ENCODE measurements around the gene PSTPIP2. TPM values are rescaled to one million over a fixed set of nuclear protein-coding genes. Genes with fewer than 3 reads are reported as not detected.

Gene PSTPIP2
- total RNA-seq, 1 donor from 2014 or later: 9.8 TPM

GRCh38 chr18:45958730-45959129 lies 113.3 kb downstream of the PSTPIP2 start:
- no peak overlapping the region for H3K4me3 ChIP-seq
- no peak for ATAC-seq
- intact Hi-C loops (cut with DNase I): no loop called here
- H3K4me1 ChIP-seq: peaks cover 36% of the 10 kb centered on the region
- peaks cover 16% of the 10 kb centered on the region for H3K36me3 ChIP-seq
- H3K9me3 ChIP-seq: no peaks in the 10 kb centered on the region
- DNase-seq: no peak
- H3K27me3 ChIP-seq: no peaks in the 10 kb centered on the region
- H3K27ac ChIP-seq: no peak overlapping the region
- TF ChIP-seq, protein P1, sequence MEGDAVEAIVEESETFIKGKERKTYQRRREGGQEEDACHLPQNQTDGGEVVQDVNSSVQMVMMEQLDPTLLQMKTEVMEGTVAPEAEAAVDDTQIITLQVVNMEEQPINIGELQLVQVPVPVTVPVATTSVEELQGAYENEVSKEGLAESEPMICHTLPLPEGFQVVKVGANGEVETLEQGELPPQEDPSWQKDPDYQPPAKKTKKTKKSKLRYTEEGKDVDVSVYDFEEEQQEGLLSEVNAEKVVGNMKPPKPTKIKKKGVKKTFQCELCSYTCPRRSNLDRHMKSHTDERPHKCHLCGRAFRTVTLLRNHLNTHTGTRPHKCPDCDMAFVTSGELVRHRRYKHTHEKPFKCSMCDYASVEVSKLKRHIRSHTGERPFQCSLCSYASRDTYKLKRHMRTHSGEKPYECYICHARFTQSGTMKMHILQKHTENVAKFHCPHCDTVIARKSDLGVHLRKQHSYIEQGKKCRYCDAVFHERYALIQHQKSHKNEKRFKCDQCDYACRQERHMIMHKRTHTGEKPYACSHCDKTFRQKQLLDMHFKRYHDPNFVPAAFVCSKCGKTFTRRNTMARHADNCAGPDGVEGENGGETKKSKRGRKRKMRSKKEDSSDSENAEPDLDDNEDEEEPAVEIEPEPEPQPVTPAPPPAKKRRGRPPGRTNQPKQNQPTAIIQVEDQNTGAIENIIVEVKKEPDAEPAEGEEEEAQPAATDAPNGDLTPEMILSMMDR (IDR thresholded peaks at IDR 0.05): no peak

GRCh38 chr18:45958027-45958426 lies 114.0 kb downstream of the PSTPIP2 start:
- Histone ChIP-seq H3K4me1 (peaks cover 29% of the 10 kb centered on the region), H3K27ac (no peak overlapping the region), H3K4me3 (no peak overlapping the region), H3K27me3 (no peaks in the 10 kb centered on the region), H3K9me3 (no peaks in the 10 kb centered on the region), H3K36me3 (peaks cover 23% of the 10 kb centered on the region)
- ATAC-seq: no peak
- no peak for DNase-seq
- TF ChIP-seq, protein P1 (IDR thresholded peaks at IDR 0.05): no peak
- intact Hi-C loops (cut with DNase I): no loop called here

- Histone ChIP-seq H3K36me3 (peaks cover 33% of the 10 kb centered on the region), H3K9me3 (no peaks in the 10 kb centered on the region), H3K27me3 (no peaks in the 10 kb centered on the region), H3K27ac (no peak overlapping the region), H3K4me1 (peaks cover 20% of the 10 kb centered on the region), H3K4me3 (no peak overlapping the region)
- DNase-seq (no peak), ATAC-seq (no peak)
- TF ChIP-seq, protein P1 (IDR thresholded peaks at IDR 0.05): no peak
- intact Hi-C loops (cut with DNase I): no loop called here
Measured at GRCh38 chr18:45957100-45957499, 115.0 kb downstream of the PSTPIP2 start.

DNA sequence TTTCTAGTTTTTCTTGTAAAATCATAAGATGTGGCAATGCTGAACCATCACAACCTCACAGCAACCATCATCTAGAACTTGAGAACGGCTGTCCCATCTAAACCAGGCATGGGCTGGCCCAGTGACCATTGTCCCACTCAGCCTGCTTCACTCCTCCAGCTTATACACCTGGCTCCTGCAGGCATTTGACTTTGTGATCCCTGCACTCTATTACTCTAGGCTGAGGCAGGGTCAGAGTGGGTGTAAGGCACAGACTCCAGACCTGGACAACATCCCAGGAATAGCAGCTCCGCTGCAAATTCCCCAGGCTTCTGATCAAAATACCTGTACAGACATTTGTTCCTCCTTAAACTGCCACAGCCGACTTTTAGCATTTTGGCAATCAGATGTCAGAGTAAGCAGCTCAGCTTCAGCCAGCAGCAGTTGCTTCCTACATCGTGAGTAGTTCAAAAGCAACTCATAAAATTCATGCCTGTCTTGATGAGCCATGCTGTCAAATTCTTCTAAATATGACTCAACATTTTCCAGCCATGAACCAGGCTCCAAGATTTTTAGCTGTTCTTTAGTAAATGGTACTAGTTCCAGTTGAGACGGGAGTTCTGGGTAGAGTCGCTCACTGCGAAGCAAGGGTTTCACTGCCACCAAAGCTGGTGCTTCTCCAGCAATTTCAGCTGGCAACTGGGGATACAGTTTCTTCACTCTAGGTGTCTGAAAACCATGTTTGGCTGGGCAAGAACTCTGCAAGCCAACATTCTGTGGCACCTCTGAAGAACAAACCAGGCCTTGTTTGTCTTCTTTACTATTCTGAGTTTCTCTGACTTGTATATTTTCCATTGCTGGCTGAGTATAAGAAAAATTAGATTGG lies 117.8 kb downstream of the PSTPIP2 start:
- Histone ChIP-seq H3K4me3 (no peak overlapping the region), H3K36me3 (peaks cover 48% of the 10 kb centered on the region), H3K27ac (no peak overlapping the region), H3K4me1 (peaks cover 8% of the 10 kb centered on the region), H3K27me3 (no peaks in the 10 kb centered on the region), H3K9me3 (no peaks in the 10 kb centered on the region)
- TF ChIP-seq, protein P1 (IDR thresholded peaks at IDR 0.05): no peak
- intact Hi-C loops (cut with DNase I): no loop called here
- no peak for ATAC-seq
- DNase-seq: no peak

GRCh38 chr18:45951016-45951714 lies 120.9 kb downstream of the PSTPIP2 start:
- DNase-seq (peak; percentile 69), ATAC-seq (peak; percentile 57)
- intact Hi-C loops (cut with DNase I): no loop called here
- Histone ChIP-seq H3K4me1 (no peaks in the 10 kb centered on the region), H3K9me3 (no peaks in the 10 kb centered on the region), H3K27ac (no peak overlapping the region), H3K4me3 (no peak overlapping the region), H3K36me3 (peaks cover 79% of the 10 kb centered on the region), H3K27me3 (no peaks in the 10 kb centered on the region)
- TF ChIP-seq, protein P1 (IDR thresholded peaks at IDR 0.05): no peak
